ENCODE results near the gene SOX5. TPM values are rescaled to one million over a fixed set of nuclear protein-coding genes. Genes with fewer than 3 reads are reported as not detected.

SOX5 gene
- total and polyA plus RNA-seq, 2 of the 8 experiments (the other 6 are each of a cell fraction or from before 2014, with no cell fraction given): 2.2 to 2.6 TPM

DNA sequence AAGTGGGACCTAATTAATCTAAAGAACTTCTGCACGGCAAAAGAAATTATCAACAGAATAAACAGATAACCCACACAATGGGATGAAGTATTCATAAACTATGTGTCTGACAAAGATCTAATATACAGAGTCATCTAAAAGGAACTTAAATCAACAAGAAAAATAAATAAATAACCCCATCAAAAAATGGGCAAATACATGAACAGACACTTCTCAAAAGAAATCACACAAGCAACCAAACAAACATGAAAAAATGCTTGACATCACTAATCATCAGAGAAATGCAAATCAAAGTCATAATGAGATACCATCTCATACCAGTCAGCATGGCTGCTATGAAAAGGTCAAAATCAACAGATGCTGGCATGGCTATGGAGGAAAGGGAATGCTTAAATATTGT lies 466.9 kb downstream of the SOX5 start:
- Histone ChIP-seq H2AK5ac (ENCODE audit: low read depth, low read length) (no peak overlapping the region), H3K79me1 (ENCODE audit: low read depth, low read length) (no peaks in the 10 kb centered on the region), H4K91ac (replicated peaks; ENCODE audit: insufficient read length, low read length) (no peak overlapping the region), H4K5ac (ENCODE audit: insufficient read length, low read depth, low read length) (no peak overlapping the region), H4K8ac (ENCODE audit: extremely low read depth, insufficient read depth, low read length) (no peak overlapping the region), H2BK120ac (replicated peaks; ENCODE audit: low read depth, low read length) (no peak overlapping the region), H2AFZ (ENCODE audit: low read length) (no peak overlapping the region), H3K4ac (replicated peaks; ENCODE audit: insufficient read length, low read depth, low read length) (no peak overlapping the region), H3K4me1 (replicated peaks in 1 of 4; ENCODE audit: control insufficient read depth in 3 of 4, insufficient read depth in 4 of 4, low read length in 3 of 4) (no peaks in the 10 kb centered on the region), H3K14ac (ENCODE audit: insufficient read length) (no peak overlapping the region), H3K27ac (ENCODE audit: low read depth, low read length) (no peak overlapping the region), H3K9me3 (ENCODE audit: insufficient read depth in 2 of 2, low read depth in 1 of 2, low read length in 1 of 2) (no peaks in the 10 kb centered on the region), H3K4me3 (ENCODE audit: extremely low read depth in 1 of 4, insufficient read depth in 2 of 4, low read depth in 3 of 4, low read length in 4 of 4) (no peak overlapping the region), H3K23me2 (ENCODE audit: low read depth, low read length) (no peaks in the 10 kb centered on the region), H2BK12ac (ENCODE audit: low read depth, low read length) (no peak overlapping the region), H3K18ac (ENCODE audit: extremely low read depth, low read length) (no peak overlapping the region), H3K9ac (replicated peaks in 1 of 4; ENCODE audit: extremely low read depth in 1 of 4, low read depth in 3 of 4, low read length in 3 of 4) (no peak overlapping the region), H3K4me2 (ENCODE audit: insufficient read depth in 1 of 2, low read depth in 2 of 2, low read length in 2 of 2) (no peak overlapping the region), H2BK20ac (ENCODE audit: low read length) (no peak overlapping the region), H2BK5ac (ENCODE audit: low read depth, low read length) (no peak overlapping the region), H3K27me3 (replicated peaks in 1 of 4; ENCODE audit: control insufficient read depth in 3 of 4, extremely low read depth in 1 of 4, insufficient read depth in 3 of 4, low read length in 3 of 4) (no peaks in the 10 kb centered on the region), H3K23ac (ENCODE audit: insufficient read length) (no peak overlapping the region), H3K56ac (replicated peaks; ENCODE audit: insufficient read length, low read depth, low read length) (no peak overlapping the region), H2BK15ac (ENCODE audit: low read length) (no peak overlapping the region), H4K20me1 (replicated peaks in 1 of 2; ENCODE audit: control insufficient read depth in 1 of 2, insufficient read depth in 2 of 2, low read length in 2 of 2) (no peaks in the 10 kb centered on the region), H3K36me3 (ENCODE audit: control insufficient read depth in 2 of 4, insufficient read depth in 4 of 4, low read length in 3 of 4) (no peaks in the 10 kb centered on the region), H3K79me2 (ENCODE audit: control insufficient read depth in 1 of 2, insufficient read depth in 2 of 2, low read length in 2 of 2) (no peaks in the 10 kb centered on the region)
- no peak for FAIRE-seq
- CTCF ChIA-PET (ENCODE audit: partially characterized antibody): no interaction called here
- POLR2A ChIA-PET (ENCODE audit: partially characterized antibody): no interaction called here
- TF ChIP-seq BRCA1 (IDR thresholded peaks at IDR 0.05; ENCODE audit: low read depth, low read length): no peak
- TF ChIP-seq MAFK (IDR thresholded peaks at IDR 0.05; ENCODE audit: low read depth, low read length): no peak
- TF ChIP-seq EP300 (IDR thresholded peaks at IDR 0.05; ENCODE audit: borderline replicate concordance in 1 of 2, low read depth in 2 of 2, low read length in 2 of 2): no peak
- no peak for TF ChIP-seq NANOG (IDR thresholded peaks at IDR 0.05; ENCODE audit: insufficient read depth, low read depth, low read length, poor library complexity, severe bottlenecking)
- TF ChIP-seq SIRT6 (IDR thresholded peaks at IDR 0.05; ENCODE audit: low read length): no peak
- 94% methylated on average over 1 of the region's 1 CpG; no CpG with 5 or more reads in 1 of the 2 experiments for WGBS, 2 experiments (ENCODE audit: extremely low coverage in 1 of 2, insufficient coverage in 1 of 2, insufficient read length in 1 of 2, insufficient replicate concordance in 2 of 2, low coverage in 1 of 2, low lambda C conversion rate in 2 of 2, missing lambda C conversion rate in 1 of 2)
- DNase-seq (ENCODE audit: low read depth in 1 of 2, low spot score in 2 of 2): no peak
